Cardiac muscle cell (in vitro differentiated cells and primary cell): Measurements from ENCODE around the gene NBEAL2. TPM values are rescaled to one million over a fixed set of nuclear protein-coding genes. Genes with fewer than 3 reads are reported as not detected.

Experiments
- DNase-seq, 2 donors: peaks; one replicate each; pipeline versions ENCODE4 v3.0.0 to v3.0.0-alpha.2; 2010 to 2017; ENCODE audit warnings: low read depth in 1 of 2, low spot score in 1 of 2
- H3K27ac ChIP-seq: fragments of 200-600 bp; sonication (generic); 2 replicates; pipeline ENCODE4 v1.5.1; 2016
- H3K27me3 ChIP-seq: fragments of 200-600 bp; sonication (generic); 2 replicates; pipeline ENCODE4 v1.6.0; 2016; ENCODE audit warnings: control low read depth
- H3K36me3 ChIP-seq: fragments of 200-600 bp; sonication (generic); 2 replicates; pipeline ENCODE4 v1.5.1; 2016; ENCODE audit warnings: control low read depth
- H3K4me1 ChIP-seq: fragments of 200-600 bp; sonication (generic); 2 replicates; pipeline ENCODE4 v1.8.1; 2017; ENCODE audit warnings: low read depth, mild to moderate bottlenecking, mixed run types
- H3K4me3 ChIP-seq: fragments of 200-600 bp; sonication (generic); 2 replicates; pipeline ENCODE4 v1.5.1; 2016; ENCODE audit warnings: mild to moderate bottlenecking
- H3K9me3 ChIP-seq: fragments of 200-600 bp; sonication (generic); 2 replicates; pipeline ENCODE4 v1.5.1; 2017; ENCODE audit warnings: low read depth, mild to moderate bottlenecking, control low read depth
- polyA plus RNA-seq: library from polyadenylated mRNA; unstranded; fragments of >200 nt; fragmentation: Nextera tagmentation; extraction: Ambion mirVana; gene quantifications from 2 replicates; pipeline ENCODE4 v1.2.1, GENCODE V29; 2016
- total RNA-seq: library from RNA; depleted of rRNA; stranded (reverse); fragments of >200 nt; gene quantifications from 2 replicates; pipeline ENCODE4 v1.2.3, GENCODE V29; 2016
- TF ChIP-seq, protein P1 (sequence below): IDR thresholded peaks from 2 replicates; pipeline ENCODE4 v1.5.1; 2012; ENCODE audit warnings: low read depth, mild to moderate bottlenecking, low read length

Gene NBEAL2
- total and polyA plus RNA-seq, 2 experiments from 2014 or later, result 8.3 to 10.6 TPM

DNA sequence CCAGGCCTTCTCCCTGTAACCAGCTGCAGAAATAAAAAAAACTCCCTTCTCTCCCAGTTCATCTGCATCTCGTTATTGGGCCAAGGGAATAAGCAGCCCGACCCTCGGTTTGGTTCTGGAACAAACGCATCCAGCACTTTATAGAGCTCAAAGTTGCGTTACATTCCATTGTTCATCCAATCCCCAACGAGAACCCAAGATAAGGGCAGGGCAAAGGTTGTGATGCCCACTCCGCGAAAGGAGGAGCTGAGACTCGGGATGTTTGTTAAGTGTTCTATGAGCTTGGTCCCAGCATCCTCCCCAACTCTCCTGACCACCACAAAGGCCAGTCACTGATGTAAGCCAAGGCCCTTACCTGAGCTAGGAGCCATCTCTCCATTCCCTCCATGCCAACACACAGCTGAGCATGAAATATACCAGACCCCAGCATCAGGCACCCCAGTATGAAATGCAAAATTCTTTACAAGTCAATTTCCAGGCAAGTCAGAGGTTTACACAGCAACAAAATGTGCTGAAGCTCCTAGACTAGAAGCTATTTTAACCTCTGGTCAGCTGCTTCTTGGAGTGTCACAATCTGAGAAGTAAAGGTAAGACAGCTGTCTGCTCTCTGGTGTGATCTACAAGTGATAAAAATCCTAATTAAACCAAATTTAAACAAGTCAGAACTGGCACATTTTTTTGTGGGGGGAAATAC lies 20.9 kb upstream of the NBEAL2 start:
- Histone ChIP-seq H3K9me3 (no peaks in the 10 kb centered on the region), H3K36me3 (no peaks in the 10 kb centered on the region), H3K4me1 (peaks cover 40% of the 10 kb centered on the region), H3K27me3 (no peaks in the 10 kb centered on the region), H3K27ac (peak overlapping the region; percentile 59), H3K4me3 (no peak overlapping the region)
- DNase-seq, result no peak
- TF ChIP-seq, protein P1, sequence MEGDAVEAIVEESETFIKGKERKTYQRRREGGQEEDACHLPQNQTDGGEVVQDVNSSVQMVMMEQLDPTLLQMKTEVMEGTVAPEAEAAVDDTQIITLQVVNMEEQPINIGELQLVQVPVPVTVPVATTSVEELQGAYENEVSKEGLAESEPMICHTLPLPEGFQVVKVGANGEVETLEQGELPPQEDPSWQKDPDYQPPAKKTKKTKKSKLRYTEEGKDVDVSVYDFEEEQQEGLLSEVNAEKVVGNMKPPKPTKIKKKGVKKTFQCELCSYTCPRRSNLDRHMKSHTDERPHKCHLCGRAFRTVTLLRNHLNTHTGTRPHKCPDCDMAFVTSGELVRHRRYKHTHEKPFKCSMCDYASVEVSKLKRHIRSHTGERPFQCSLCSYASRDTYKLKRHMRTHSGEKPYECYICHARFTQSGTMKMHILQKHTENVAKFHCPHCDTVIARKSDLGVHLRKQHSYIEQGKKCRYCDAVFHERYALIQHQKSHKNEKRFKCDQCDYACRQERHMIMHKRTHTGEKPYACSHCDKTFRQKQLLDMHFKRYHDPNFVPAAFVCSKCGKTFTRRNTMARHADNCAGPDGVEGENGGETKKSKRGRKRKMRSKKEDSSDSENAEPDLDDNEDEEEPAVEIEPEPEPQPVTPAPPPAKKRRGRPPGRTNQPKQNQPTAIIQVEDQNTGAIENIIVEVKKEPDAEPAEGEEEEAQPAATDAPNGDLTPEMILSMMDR, result no peak

DNA sequence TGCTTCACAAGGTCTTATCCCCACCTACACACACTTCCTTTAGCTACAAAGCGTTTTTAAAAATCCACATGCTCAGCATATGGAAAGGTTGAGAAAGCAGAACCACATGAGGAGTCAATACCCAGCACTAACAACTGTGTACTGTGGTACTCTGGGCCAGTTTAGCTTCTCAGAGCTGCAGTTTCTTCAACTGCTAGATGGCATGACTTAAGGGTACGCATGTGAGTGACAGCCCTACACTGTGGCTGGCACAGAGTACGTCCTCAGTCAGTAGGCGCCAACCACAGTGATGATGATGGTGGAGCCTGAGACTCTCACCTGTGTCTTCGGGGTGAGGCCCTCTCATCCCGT lies 20.3 kb upstream of the NBEAL2 start:
- no peaks in the 10 kb centered on the region for H3K9me3 ChIP-seq
- no peaks in the 10 kb centered on the region for H3K27me3 ChIP-seq
- DNase-seq, result no peak
- H3K4me1 ChIP-seq, result peaks cover 35% of the 10 kb centered on the region
- H3K27ac ChIP-seq, result peak overlapping the region; percentile 59
- H3K36me3 ChIP-seq, result no peaks in the 10 kb centered on the region
- TF ChIP-seq, protein P1, result no peak
- H3K4me3 ChIP-seq, result no peak overlapping the region

DNA sequence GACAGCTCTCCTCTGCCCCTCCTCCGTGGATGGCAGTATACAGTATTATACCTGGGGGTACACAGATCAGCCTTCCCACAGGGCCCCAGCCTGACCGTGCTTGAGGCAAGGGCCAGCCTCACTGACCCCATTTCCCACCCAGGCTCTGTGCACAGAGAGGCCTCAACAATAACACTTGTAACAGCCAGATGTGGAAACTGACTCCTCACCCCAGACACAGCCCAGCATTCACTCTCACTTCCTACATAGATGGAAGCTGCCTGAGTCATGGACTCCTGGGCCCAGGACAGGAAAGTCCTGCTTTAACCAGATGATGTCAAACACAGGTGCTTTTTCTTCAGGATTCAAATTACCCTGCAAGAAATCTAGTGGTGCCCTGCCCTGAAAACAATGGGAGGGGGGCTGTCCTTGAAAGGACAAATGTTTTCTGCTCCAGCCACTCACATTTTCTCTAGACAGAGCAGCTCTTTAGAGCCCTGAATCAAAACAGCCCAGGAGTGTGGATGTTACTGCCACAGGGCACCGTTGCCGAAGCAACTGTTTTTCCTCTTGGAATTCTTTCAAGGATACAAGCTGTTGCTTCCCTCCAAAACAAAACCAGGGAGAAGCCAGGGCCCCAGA lies 19.3 kb upstream of the NBEAL2 start:
- no peaks in the 10 kb centered on the region for H3K36me3 ChIP-seq
- DNase-seq, result peak in 1 of 2 donors; percentile 53
- H3K27ac ChIP-seq, result peak overlapping the region; percentile 59
- peaks cover 38% of the 10 kb centered on the region for H3K4me1 ChIP-seq
- TF ChIP-seq, protein P1, result no peak
- H3K27me3 ChIP-seq, result no peaks in the 10 kb centered on the region
- no peak overlapping the region for H3K4me3 ChIP-seq
- no peaks in the 10 kb centered on the region for H3K9me3 ChIP-seq

DNA sequence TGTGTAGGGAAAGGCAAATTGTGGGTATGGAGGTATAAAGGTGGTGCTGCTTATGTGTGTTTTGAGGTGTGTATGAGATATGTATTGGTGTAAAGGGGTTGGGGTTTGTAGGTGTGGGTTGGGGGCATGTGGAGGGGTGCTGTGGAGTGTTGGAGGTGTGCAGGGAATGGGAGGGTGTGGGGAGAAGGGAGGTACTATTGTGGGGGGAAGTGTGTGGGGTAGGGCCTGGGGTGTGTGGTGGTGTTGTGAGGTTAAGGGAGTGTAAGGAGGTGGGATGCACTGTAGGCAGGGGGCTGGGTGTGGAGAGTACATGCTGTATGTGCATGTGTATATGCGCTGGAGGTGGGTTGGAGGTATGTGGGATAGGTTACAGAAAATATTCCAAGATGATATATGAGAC lies 18.6 kb upstream of the NBEAL2 start:
- H3K36me3 ChIP-seq, result no peaks in the 10 kb centered on the region
- peak overlapping the region; percentile 59 for H3K27ac ChIP-seq
- no peaks in the 10 kb centered on the region for H3K27me3 ChIP-seq

DNA sequence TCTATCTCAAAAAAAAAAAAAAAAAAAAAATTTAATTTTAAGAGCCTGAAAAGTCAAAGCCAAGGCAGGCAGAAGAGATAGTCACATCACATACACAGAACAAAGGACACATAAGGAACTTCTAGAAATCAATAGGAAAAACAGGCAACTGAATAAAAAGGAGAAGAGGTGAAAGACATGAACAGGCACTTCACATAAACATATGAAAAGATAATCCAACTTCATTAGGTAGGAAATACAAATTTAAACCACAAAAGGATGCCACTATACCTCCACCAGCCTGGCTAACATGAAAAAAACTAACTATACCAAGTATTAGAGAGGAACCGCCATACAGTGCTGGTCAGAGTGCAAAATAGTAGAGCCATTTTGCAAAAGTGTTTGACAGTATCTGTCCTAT lies 17.0 kb upstream of the NBEAL2 start:
- H3K36me3 ChIP-seq, result no peaks in the 10 kb centered on the region
- H3K27me3 ChIP-seq, result no peaks in the 10 kb centered on the region
- no peak overlapping the region for H3K4me3 ChIP-seq
- H3K27ac ChIP-seq, result no peak overlapping the region
- no peaks in the 10 kb centered on the region for H3K9me3 ChIP-seq
- TF ChIP-seq, protein P1, result no peak
- peaks cover 30% of the 10 kb centered on the region for H3K4me1 ChIP-seq
- DNase-seq, result no peak

More for the DNA sequence above, 18.6 kb upstream of the NBEAL2 start:
- Histone ChIP-seq H3K9me3 (no peaks in the 10 kb centered on the region), H3K4me1 (peaks cover 32% of the 10 kb centered on the region), H3K4me3 (no peak overlapping the region)
- no peak for DNase-seq
- TF ChIP-seq, protein P1, result no peak
